IPS DF 6.9 (cell line): ENCODE measurements around the gene CDK8.

Experiments
- DNase-seq: peaks from one replicate; pipeline ENCODE4 v3.0.0-alpha.2; 2013; ENCODE audit warnings: low read depth, low spot score
- H3K27ac ChIP-seq: one replicate; pipeline ENCODE4 v1.5.1; 2013; ENCODE audit warnings: low read length, control low read depth
- H3K27me3 ChIP-seq: 2 replicates; pipeline ENCODE4 v1.6.1; 2013; ENCODE audit warnings: mild to moderate bottlenecking, low read length; ENCODE audit not compliant: control insufficient read depth, insufficient read depth
- H3K36me3 ChIP-seq: 2 replicates; pipeline ENCODE4 v1.6.1; 2013; ENCODE audit warnings: low read length; ENCODE audit not compliant: control insufficient read depth, insufficient read depth
- H3K4me1 ChIP-seq: 2 replicates; pipeline ENCODE4 v1.6.1; 2013; ENCODE audit warnings: low read length; ENCODE audit not compliant: control insufficient read depth, insufficient read depth
- H3K4me3 ChIP-seq: 2 replicates; pipeline ENCODE4 v1.5.1; 2013; ENCODE audit warnings: mild to moderate bottlenecking, low read length
- H3K9me3 ChIP-seq: 2 replicates; pipeline ENCODE4 v1.6.1; 2013; ENCODE audit warnings: low read length, inconsistent platforms; ENCODE audit not compliant: control insufficient read depth, insufficient read depth
- whole genome bisulfite sequencing: extraction: QIAGEN DNeasy Blood & Tissue Kit; methylation state at CpG from one replicate; pipeline ENCODE4 v1.1.7; 2013; ENCODE audit warnings: mixed read lengths, missing lambda C conversion rate; ENCODE audit not compliant: insufficient read length, insufficient coverage; 5-methylcytosine and 5-hydroxymethylcytosine counted together

The CDK8 gene

DNA sequence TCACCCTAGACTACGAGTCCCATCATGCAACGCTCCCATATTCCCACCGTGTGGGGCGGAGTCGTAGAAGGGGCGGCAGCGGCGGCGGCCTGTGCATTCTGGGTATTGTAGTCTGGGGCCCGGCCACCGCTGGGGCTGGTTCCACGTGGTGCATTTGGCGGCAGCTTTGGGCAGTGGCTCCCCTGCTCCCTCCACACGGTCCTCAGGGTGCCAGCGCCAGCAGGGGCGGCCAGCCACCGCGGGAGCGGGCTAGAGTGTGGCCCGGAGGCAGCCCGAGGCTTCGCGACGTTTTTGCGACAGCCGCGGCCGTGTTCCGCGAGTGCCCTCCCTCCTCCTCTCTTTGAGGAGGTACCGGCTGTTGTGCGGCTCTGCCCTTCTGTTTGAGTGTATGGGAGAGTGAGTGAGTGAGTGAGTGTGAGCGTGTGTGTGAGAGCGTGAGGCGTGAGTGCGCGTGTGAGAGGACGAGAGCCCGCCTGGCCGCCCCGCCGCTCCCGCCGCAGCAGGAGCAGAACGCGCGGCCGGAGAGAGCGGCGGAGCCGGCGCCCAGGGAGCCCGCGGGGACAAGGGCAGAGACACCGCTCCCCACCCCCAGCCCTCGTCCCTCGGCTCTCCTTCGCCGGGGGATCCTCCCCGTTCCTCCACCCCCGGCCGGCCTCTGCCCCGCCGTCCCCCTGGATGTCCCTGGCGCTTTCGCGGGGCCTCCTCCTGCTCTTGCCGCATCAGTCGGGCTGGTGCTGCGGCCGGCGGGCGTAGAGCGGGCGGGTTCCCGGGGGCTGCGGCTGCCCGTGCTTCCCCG, at the start of gene CDK8:
CDK8 (plus strand) TSS at position 343 of the 796 bp plus-strand sequence. CDS start 513 bp downstream, outside the sequence.
- H3K36me3 ChIP-seq: no peaks in the 10 kb centered on the region
- DNase-seq: peak; percentile 82
- H3K4me3 ChIP-seq: peak within 1 kb of the TSS; percentile 94
- WGBS: no CpG with 5 or more reads among the region's 79 CpGs
- no peaks in the 10 kb centered on the region for H3K9me3 ChIP-seq
- no peaks in the 10 kb centered on the region for H3K27me3 ChIP-seq
- no peak within 1 kb of the TSS for H3K27ac ChIP-seq
- H3K4me1 ChIP-seq: no peaks in the 10 kb centered on the region

DNA sequence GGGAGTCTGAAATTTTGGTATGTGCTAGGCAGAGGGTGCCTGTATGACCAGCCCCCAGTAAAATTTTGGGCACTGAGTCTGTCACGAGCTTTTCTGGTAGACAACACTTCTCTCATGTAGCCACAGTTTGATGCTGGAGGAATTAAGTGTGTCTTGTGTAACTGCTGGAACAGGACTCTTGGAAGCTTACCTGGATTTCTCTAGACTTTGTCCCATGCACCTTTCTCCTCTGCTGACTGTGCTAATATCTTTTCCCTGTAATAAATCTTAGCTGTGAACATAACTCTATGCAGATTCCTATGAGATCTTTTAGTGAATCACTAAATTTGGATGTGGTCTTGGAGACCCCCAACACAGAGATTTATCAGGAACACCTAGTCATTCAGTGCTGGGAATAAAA, 45.6 kb upstream of the CDK8 start:
- no peak overlapping the region for H3K4me3 ChIP-seq
- H3K9me3 ChIP-seq: no peaks in the 10 kb centered on the region
- H3K27ac ChIP-seq: no peak overlapping the region
- H3K27me3 ChIP-seq: no peaks in the 10 kb centered on the region
- DNase-seq: no peak
- WGBS: no CpG with 5 or more reads among the region's 1 CpG
- H3K4me1 ChIP-seq: no peaks in the 10 kb centered on the region
- no peaks in the 10 kb centered on the region for H3K36me3 ChIP-seq

DNA sequence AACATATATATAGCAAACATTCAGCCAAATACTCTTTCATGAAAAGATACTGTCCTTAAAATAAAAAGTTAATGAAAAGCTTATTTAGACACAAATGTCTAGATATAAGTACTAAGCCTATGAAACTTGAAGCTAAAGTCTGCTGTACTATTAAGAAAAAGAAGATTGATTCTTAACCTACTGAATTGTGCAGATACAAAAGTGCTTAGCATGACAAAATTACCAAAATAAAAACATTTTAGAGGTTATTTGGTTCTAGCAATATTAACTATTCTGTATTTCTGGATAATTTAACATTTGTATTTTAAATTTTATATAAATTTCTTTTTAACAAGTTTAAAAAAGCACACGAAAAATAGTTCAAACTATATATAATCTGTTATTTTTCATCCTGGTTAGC, 40.6 kb upstream of the CDK8 start:
- H3K27me3 ChIP-seq: no peaks in the 10 kb centered on the region
- peaks cover 11% of the 10 kb centered on the region; the same call in 1 of the 2 replicates for H3K36me3 ChIP-seq
- no peak overlapping the region for H3K4me3 ChIP-seq
- DNase-seq: no peak
- H3K9me3 ChIP-seq: no peaks in the 10 kb centered on the region
- H3K4me1 ChIP-seq: no peaks in the 10 kb centered on the region
- WGBS: no CpG with 5 or more reads among the region's 1 CpG
- no peak overlapping the region for H3K27ac ChIP-seq

DNA sequence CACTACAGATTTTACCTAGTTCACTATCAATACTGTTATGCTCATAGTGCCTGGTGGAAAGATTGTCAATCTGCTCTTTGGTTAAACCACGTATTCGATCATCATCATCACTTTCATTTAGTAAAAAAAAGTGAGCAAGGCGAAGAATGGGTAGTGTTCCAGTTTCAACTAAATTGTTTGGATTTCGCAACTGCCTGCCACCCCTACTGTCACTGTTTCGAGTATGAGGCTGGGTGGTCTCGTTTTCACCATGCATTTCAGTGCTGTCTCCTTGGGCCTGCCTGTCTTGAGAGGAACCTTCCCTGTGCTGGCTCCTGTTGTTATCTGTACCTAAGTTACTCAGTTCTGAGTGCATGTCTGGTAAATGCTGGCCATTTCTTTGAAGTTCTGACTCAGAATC, 39.9 kb upstream of the CDK8 start:
- no CpG with 5 or more reads among the region's 6 CpGs for WGBS
- no peak for DNase-seq
- no peaks in the 10 kb centered on the region for H3K27me3 ChIP-seq
- no peak overlapping the region for H3K4me3 ChIP-seq
- peaks cover 11% of the 10 kb centered on the region; the same call in 1 of the 2 replicates for H3K36me3 ChIP-seq
- no peaks in the 10 kb centered on the region for H3K9me3 ChIP-seq
- no peak overlapping the region for H3K27ac ChIP-seq
- no peaks in the 10 kb centered on the region for H3K4me1 ChIP-seq

DNA sequence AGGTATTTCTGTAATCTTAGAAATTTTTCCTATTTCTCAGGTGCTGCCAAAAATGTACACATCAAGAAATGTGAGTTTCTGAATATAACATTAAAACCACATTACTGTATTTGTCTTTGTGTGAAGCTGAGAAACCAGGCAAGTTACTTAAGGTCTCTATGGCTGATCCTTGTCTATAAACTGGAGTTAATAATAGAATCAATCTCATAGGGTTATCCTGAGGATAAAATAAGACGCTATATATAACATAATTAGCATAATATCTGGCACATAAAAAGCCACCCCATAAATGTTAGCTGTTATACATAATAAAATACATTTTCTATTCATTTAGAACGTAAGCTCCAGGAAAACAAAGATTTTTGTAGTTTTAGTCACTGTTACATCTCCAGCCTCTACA, 37.9 kb upstream of the CDK8 start:
- Histone ChIP-seq H3K27ac (no peak overlapping the region), H3K4me1 (no peaks in the 10 kb centered on the region), H3K9me3 (no peaks in the 10 kb centered on the region), H3K36me3 (peaks cover 13% of the 10 kb centered on the region; the same call in 1 of the 2 replicates), H3K27me3 (no peaks in the 10 kb centered on the region), H3K4me3 (no peak overlapping the region)
- DNase-seq: no peak
- no CpG with 5 or more reads among the region's 2 CpGs for WGBS

DNA sequence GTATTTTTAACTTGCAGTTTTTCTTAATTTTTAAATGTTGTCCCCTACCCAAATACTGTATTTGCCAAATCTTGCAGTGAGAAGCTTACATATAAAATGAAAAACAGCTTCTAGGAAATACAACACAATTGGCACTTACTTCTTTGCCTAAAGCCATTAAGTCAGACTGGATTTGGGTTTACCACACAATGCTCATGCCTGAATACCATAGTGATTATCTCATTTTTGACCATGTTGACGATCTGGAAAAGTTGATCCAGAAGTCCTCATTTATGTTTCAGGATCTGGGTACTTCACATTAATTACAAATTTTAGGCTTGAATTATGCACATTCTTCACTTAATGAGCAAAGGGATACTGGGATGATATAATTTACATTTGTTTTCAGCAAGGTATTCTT, 34.2 kb upstream of the CDK8 start:
- Histone ChIP-seq H3K27ac (no peak overlapping the region), H3K36me3 (peaks cover 11% of the 10 kb centered on the region; the same call in 1 of the 2 replicates), H3K27me3 (no peaks in the 10 kb centered on the region), H3K4me3 (no peak overlapping the region), H3K9me3 (no peaks in the 10 kb centered on the region), H3K4me1 (no peaks in the 10 kb centered on the region)
- no CpG with 5 or more reads among the region's 1 CpG for WGBS
- DNase-seq: no peak

DNA sequence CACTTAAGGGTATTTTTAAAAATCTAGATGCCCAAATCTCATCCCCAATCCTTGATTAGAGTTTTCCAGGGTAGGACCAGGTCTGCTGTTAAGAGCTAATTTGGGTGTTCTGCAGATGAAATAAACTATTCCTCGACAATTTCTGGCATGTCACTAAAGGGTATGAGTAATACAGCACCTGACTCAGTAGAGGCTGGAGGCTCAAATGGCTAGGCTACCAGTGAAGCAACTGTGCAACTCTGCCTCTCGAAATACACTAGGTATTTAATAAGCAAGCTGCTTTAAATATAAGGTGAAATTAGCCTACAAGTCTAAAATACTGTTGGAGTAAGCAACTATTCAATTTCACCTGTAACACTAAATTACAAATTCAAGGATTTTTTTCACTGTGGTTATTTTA, 33.4 kb upstream of the CDK8 start:
- Histone ChIP-seq H3K4me1 (no peaks in the 10 kb centered on the region), H3K36me3 (peaks cover 5% of the 10 kb centered on the region; the same call in 1 of the 2 replicates), H3K4me3 (no peak overlapping the region), H3K27ac (no peak overlapping the region), H3K9me3 (no peaks in the 10 kb centered on the region), H3K27me3 (no peaks in the 10 kb centered on the region)
- no peak for DNase-seq
- WGBS: no CpG with 5 or more reads among the region's 2 CpGs

DNA sequence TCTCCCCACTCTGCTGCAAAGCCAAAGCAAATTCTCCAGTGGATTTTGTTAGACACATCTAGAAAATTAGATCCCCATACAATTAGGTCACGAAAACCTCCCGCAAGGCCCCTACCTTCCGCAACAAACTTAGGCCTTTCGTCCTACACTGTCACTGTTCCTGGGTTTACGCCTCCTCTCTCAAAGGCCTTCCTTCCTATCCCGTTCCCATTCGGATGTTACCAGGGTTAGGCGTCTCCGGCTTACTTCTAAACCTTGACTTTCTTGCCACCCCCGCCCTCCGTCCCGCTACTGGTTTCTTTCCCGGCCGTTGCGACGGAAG, 32.6 kb upstream of the CDK8 start:
- H3K9me3 ChIP-seq: no peaks in the 10 kb centered on the region
- WGBS: no CpG with 5 or more reads among the region's 16 CpGs
- DNase-seq: no peak
- peaks cover 5% of the 10 kb centered on the region; the same call in 1 of the 2 replicates for H3K36me3 ChIP-seq
- H3K27me3 ChIP-seq: no peaks in the 10 kb centered on the region
- H3K4me1 ChIP-seq: no peaks in the 10 kb centered on the region
- H3K27ac ChIP-seq: no peak overlapping the region
- H3K4me3 ChIP-seq: peak overlapping the region; percentile 79; the same call in 1 of the 2 replicates

DNA sequence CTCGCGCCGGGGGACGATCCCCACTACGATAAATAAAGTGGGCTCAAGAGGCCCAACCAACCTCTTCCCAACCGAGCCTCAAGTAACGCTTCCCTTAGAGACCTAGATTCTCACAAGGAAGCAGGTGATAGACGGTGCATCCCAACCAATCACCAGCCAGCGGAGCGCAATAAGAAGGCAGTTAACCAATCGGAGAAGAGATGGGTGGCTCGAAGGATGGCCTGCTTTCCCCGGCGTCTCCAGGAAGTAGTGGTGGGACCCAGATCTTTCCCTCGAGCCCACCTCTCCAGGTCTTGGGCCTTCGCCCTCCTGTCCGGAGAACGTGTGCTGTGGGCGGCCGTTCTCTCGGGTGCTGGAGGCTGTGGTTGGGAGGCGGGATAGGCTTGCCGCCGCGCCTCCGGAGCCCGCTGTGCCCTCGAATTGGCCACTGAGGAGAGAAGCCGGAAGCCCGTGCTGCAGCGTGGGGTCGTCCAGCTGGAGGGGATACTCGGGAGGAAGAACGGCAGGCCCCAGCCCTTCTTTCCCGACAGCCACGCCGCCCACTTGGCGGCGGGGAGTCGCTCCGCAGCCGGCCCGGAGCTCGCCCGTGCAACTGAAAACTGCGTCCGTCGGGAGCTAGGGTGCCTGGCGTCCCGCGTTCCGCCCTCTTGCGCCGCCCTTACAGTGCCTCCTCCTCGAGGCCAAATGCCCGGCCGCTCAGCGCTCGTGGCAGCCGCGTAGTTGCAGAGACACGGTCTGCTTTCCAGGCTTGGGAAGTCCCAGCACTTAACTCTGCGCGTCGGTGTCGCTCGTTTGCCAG, 32.0 kb upstream of the CDK8 start, which contains the start of gene RNF6:
RNF6 (minus strand) TSS at position 594 of the 799 bp plus-strand sequence. CDS start 2,665 bp downstream, outside the sequence.
- Histone ChIP-seq H3K4me3 (peak within 1 kb of the TSS; percentile 79), H3K4me1 (no peaks in the 10 kb centered on the region), H3K9me3 (no peaks in the 10 kb centered on the region), H3K27me3 (no peaks in the 10 kb centered on the region), H3K27ac (no peak within 1 kb of the TSS), H3K36me3 (peaks cover 5% of the 10 kb centered on the region; the same call in 1 of the 2 replicates)
- no CpG with 5 or more reads among the region's 67 CpGs for WGBS
- peak; percentile 94 for DNase-seq

DNA sequence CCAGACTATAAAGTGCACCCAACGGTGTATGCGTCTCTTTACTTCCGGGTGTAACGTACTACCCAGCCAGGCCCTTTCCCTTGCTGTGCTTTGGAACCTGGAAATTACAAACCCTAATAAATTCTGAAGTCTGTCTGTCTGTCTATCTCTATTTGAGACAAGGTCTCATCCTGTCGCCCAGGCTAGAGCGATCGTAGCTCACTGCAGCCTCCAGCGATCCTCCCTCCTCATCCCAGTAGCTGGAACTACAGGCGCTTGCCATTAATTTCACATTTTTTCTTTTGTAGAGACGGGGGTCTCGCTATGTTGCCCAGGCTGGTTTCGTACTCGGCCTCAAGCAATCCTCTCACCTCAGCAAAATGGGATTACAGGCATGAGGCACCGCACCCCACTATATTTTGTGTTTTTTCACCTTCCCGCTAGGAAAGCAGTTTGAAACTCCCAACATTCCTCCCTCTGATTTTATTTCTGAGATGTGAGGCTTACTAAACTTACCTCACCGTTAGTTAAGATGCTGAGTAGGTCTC, 31.3 kb upstream of the CDK8 start:
- Histone ChIP-seq H3K4me1 (no peaks in the 10 kb centered on the region), H3K9me3 (no peaks in the 10 kb centered on the region), H3K4me3 (peak overlapping the region; percentile 79; the same call in 1 of the 2 replicates), H3K27ac (no peak overlapping the region), H3K36me3 (peaks cover 2% of the 10 kb centered on the region; the same call in 1 of the 2 replicates), H3K27me3 (no peaks in the 10 kb centered on the region)
- no CpG with 5 or more reads among the region's 16 CpGs for WGBS
- no peak for DNase-seq
